KOPT-K1 (cell line): ENCODE data around the gene ELF4.

ENCODE experiments used
- H3K27ac ChIP-seq: fragments of 200-600 bp; sonication (generic); 2 replicates; pipeline ENCODE4 v1.5.1; 2016; ENCODE audit warnings: antibody characterized with exemption, mild to moderate bottlenecking, low read depth, low read length; ENCODE audit not compliant: poor library complexity, severe bottlenecking
- H3K36me3 ChIP-seq: fragments of 200-600 bp; sonication (generic); 2 replicates; pipeline ENCODE4 v1.5.1; 2017; ENCODE audit warnings: antibody characterized with exemption, mild to moderate bottlenecking, low read length, moderate library complexity; ENCODE audit not compliant: insufficient read depth
- H3K9me3 ChIP-seq: fragments of 200-600 bp; sonication (generic); 2 replicates; pipeline ENCODE4 v1.5.1; 2017; ENCODE audit warnings: antibody characterized with exemption, low read length, mild to moderate bottlenecking; ENCODE audit not compliant: insufficient read depth, poor library complexity, severe bottlenecking

ELF4 gene

GRCh38 chrX:130055103-130055502 is 55.2 kb downstream of the ELF4 start:
- Histone ChIP-seq H3K36me3 (peaks cover 68% of the 10 kb centered on the region), H3K27ac (no peak overlapping the region), H3K9me3 (no peaks in the 10 kb centered on the region)

- H3K27ac ChIP-seq = no peak overlapping the region
- no peaks in the 10 kb centered on the region for H3K9me3 ChIP-seq
- peaks cover 81% of the 10 kb centered on the region for H3K36me3 ChIP-seq
These were observed 57.1 kb downstream of the ELF4 start for GRCh38 chrX:130053236-130053635.

- H3K36me3 ChIP-seq = peaks cover 97% of the 10 kb centered on the region
- H3K9me3 ChIP-seq = no peaks in the 10 kb centered on the region
- H3K27ac ChIP-seq = no peak overlapping the region
These were observed 59.0 kb downstream of the ELF4 start for GRCh38 chrX:130051176-130051845.

GRCh38 chrX:130049821-130050220 is 60.5 kb downstream of the ELF4 start:
- H3K9me3 ChIP-seq = no peaks in the 10 kb centered on the region
- no peak overlapping the region for H3K27ac ChIP-seq
- peaks cover 96% of the 10 kb centered on the region for H3K36me3 ChIP-seq

GRCh38 chrX:130048686-130049222 is 61.5 kb downstream of the ELF4 start:
- H3K9me3 ChIP-seq = no peaks in the 10 kb centered on the region
- no peak overlapping the region for H3K27ac ChIP-seq
- H3K36me3 ChIP-seq = peaks cover 89% of the 10 kb centered on the region

GRCh38 chrX:130047416-130047815 is 62.9 kb downstream of the ELF4 start:
- H3K27ac ChIP-seq = no peak overlapping the region
- H3K9me3 ChIP-seq = no peaks in the 10 kb centered on the region
- H3K36me3 ChIP-seq = peaks cover 82% of the 10 kb centered on the region

- no peak overlapping the region for H3K27ac ChIP-seq
- H3K9me3 ChIP-seq = no peaks in the 10 kb centered on the region
- peaks cover 82% of the 10 kb centered on the region for H3K36me3 ChIP-seq
These were observed 70.5 kb downstream of the ELF4 start for GRCh38 chrX:130039847-130040246.

GRCh38 chrX:130034178-130034577 is 76.1 kb downstream of the ELF4 start:
- Histone ChIP-seq H3K27ac (no peak overlapping the region), H3K9me3 (no peaks in the 10 kb centered on the region), H3K36me3 (peaks cover 92% of the 10 kb centered on the region)

- no peak overlapping the region for H3K27ac ChIP-seq
- H3K36me3 ChIP-seq = peaks cover 93% of the 10 kb centered on the region
- H3K9me3 ChIP-seq = no peaks in the 10 kb centered on the region
These were observed 77.7 kb downstream of the ELF4 start for GRCh38 chrX:130032552-130032951.

GRCh38 chrX:130030826-130031225 is 79.5 kb downstream of the ELF4 start:
- H3K9me3 ChIP-seq = no peaks in the 10 kb centered on the region
- no peak overlapping the region for H3K27ac ChIP-seq
- H3K36me3 ChIP-seq = peaks cover 95% of the 10 kb centered on the region

GRCh38 chrX:130028196-130028595 is 82.1 kb downstream of the ELF4 start:
- H3K27ac ChIP-seq = no peak overlapping the region
- peaks cover 93% of the 10 kb centered on the region for H3K36me3 ChIP-seq
- H3K9me3 ChIP-seq = no peaks in the 10 kb centered on the region

GRCh38 chrX:130027569-130027968 is 82.7 kb downstream of the ELF4 start:
- Histone ChIP-seq H3K27ac (no peak overlapping the region), H3K9me3 (no peaks in the 10 kb centered on the region), H3K36me3 (peaks cover 97% of the 10 kb centered on the region)

GRCh38 chrX:130025256-130025655 is 85.0 kb downstream of the ELF4 start:
- Histone ChIP-seq H3K27ac (no peak overlapping the region), H3K9me3 (no peaks in the 10 kb centered on the region), H3K36me3 (peaks cover 96% of the 10 kb centered on the region)

GRCh38 chrX:130024127-130024526 is 86.2 kb downstream of the ELF4 start:
- H3K9me3 ChIP-seq = no peaks in the 10 kb centered on the region
- no peak overlapping the region for H3K27ac ChIP-seq
- peaks cover 96% of the 10 kb centered on the region for H3K36me3 ChIP-seq

- Histone ChIP-seq H3K27ac (no peak overlapping the region), H3K9me3 (no peaks in the 10 kb centered on the region), H3K36me3 (peaks cover 95% of the 10 kb centered on the region)
These were observed 89.5 kb downstream of the ELF4 start for GRCh38 chrX:130020661-130021324.

GRCh38 chrX:130018143-130018542 is 92.2 kb downstream of the ELF4 start:
- Histone ChIP-seq H3K36me3 (peaks cover 97% of the 10 kb centered on the region), H3K9me3 (no peaks in the 10 kb centered on the region)

More at GRCh38 chrX:130018143-130018542, 92.2 kb downstream of the ELF4 start:
- no peak overlapping the region for H3K27ac ChIP-seq
